Breast epithelium (tissue), 3 donors: Measurements from ENCODE around the gene MT1E.
A peak's percentile ranks its signal among the peaks of the same experiment; 100 is the strongest.

Source experiments
- CTCF ChIP-seq, 3 donors: fragments of 450-650 bp; IDR thresholded peaks; one replicate each; pipeline ENCODE4 v1.5.1; 2016 to 2017; ENCODE audit warnings: antibody characterized with exemption in 3 of 3, mild to moderate bottlenecking in 3 of 3, moderate library complexity in 3 of 3
- POLR2A ChIP-seq: fragments of 450-650 bp; IDR thresholded peaks from one replicate; pipeline ENCODE4 v1.6.1; 2016; ENCODE audit warnings: antibody characterized with exemption, mild to moderate bottlenecking, moderate library complexity
- POLR2AphosphoS5 ChIP-seq, 3 donors: sonication (generic); formaldehyde crosslinking; IDR thresholded peaks; one replicate each; pipeline ENCODE4 v1.6.1; 2017; ENCODE audit warnings: antibody characterized with exemption in 3 of 3

- TF ChIP-seq POLR2AphosphoS5 (IDR thresholded peaks at IDR 0.05): no peak
- TF ChIP-seq CTCF (IDR thresholded peaks at IDR 0.05): peak; percentile 50 to 74 (median 61)
- no peak for TF ChIP-seq POLR2A
Measured at GRCh38 chr16:56673921-56674320, 48.3 kb downstream of the MT1E start.
